Activated CD8-positive, alpha-beta memory T cell treated with anti-CD3 and anti-CD28 coated beads for 48 hours (primary cell): ENCODE results near the gene HPGD.

Source experiments
- DNase-seq, 3 experiments: peaks; one replicate each; pipeline ENCODE4 v3.0.0-alpha.2; 2020; ENCODE audit warnings: low read depth in 2 of 3, low spot score in 2 of 3

Gene HPGD

GRCh38 chr4:174522183-174523024 lies at the start of gene HPGD:
Gene HPGD, minus strand, starts transcription at chr4:174522488. Its CDS starts 37 bp downstream, at chr4:174522451.
- DNase-seq = peak; percentile 23 to 44 (median 37)

GRCh38 chr4:174564529-174564928 lies 42.2 kb upstream of the HPGD start:
- DNase-seq = no peak

GRCh38 chr4:174563399-174563798 lies 41.1 kb upstream of the HPGD start:
- no peak for DNase-seq

- no peak for DNase-seq
Observed at GRCh38 chr4:174561560-174561959, 39.3 kb upstream of the HPGD start.

GRCh38 chr4:174559894-174560293 lies 37.6 kb upstream of the HPGD start:
- DNase-seq = no peak

- DNase-seq = no peak
Observed at GRCh38 chr4:174555789-174556630, 33.7 kb upstream of the HPGD start.

GRCh38 chr4:174554231-174554728 lies 32.0 kb upstream of the HPGD start:
- DNase-seq = no peak

GRCh38 chr4:174553828-174554227 lies 31.5 kb upstream of the HPGD start:
- DNase-seq = no peak

GRCh38 chr4:174553031-174553430 lies 30.7 kb upstream of the HPGD start:
- DNase-seq = no peak

- no peak for DNase-seq
Observed at GRCh38 chr4:174550541-174550940, 28.3 kb upstream of the HPGD start.

- no peak for DNase-seq
Observed at GRCh38 chr4:174549721-174550120, 27.4 kb upstream of the HPGD start.

GRCh38 chr4:174545268-174545667 lies 23.0 kb upstream of the HPGD start:
- no peak for DNase-seq

- DNase-seq = no peak
Observed at GRCh38 chr4:174544496-174544895, 22.2 kb upstream of the HPGD start.

GRCh38 chr4:174540175-174540574 lies 17.9 kb upstream of the HPGD start:
- DNase-seq = no peak

GRCh38 chr4:174539571-174539970 lies 17.3 kb upstream of the HPGD start:
- DNase-seq = no peak

GRCh38 chr4:174538876-174539250 lies 16.6 kb upstream of the HPGD start:
- no peak for DNase-seq

- no peak for DNase-seq
Observed at GRCh38 chr4:174538123-174538875, 16.0 kb upstream of the HPGD start.

- no peak for DNase-seq
Observed at GRCh38 chr4:174537634-174538033, 15.3 kb upstream of the HPGD start.

GRCh38 chr4:174534461-174534860 lies 12.2 kb upstream of the HPGD start:
- no peak for DNase-seq

- DNase-seq = no peak
Observed at GRCh38 chr4:174532445-174532844, 10.2 kb upstream of the HPGD start.

- DNase-seq = no peak
Observed at GRCh38 chr4:174531486-174531885, 9.2 kb upstream of the HPGD start.
